A673 (cell line): ENCODE data around the gene PRR9. TPM values are rescaled to one million over a fixed set of nuclear protein-coding genes. Genes with fewer than 3 reads are reported as not detected.

ENCODE experiments used
- BruUV-seq: library from RNA; stranded (reverse); fragments of 400-500 nt; replicated peaks from 2 replicates; lab custom pipeline; 2021; lab: Mats Ljungman, UMichigan
- CTCF ChIA-PET: fragments of 300-600 bp; sonication (Branson Sonifier 250); formaldehyde crosslinking; loops from one replicate; lab custom pipeline; 2022; ENCODE audit warnings: antibody characterized with exemption; lab: Charles Lee
- POLR2A ChIA-PET: fragments of 300-600 bp; sonication (Branson Sonifier 250); formaldehyde crosslinking; loops from one replicate; lab custom pipeline; 2022; ENCODE audit warnings: antibody characterized with exemption; ENCODE audit not compliant: low non-redundant PET; lab: Charles Lee
- DNase-seq: peaks from one replicate; pipeline ENCODE4 v3.0.0-alpha.2; 2015; ENCODE audit warnings: low spot score
- H3K27ac ChIP-seq: fragments of 200-600 bp; sonication (generic); 2 replicates; pipeline ENCODE4 v1.5.1; 2016; ENCODE audit warnings: mixed run types, low read depth, mild to moderate bottlenecking, mixed read lengths, antibody characterized with exemption, low read length; ENCODE audit not compliant: poor library complexity, severe bottlenecking
- H3K27me3 ChIP-seq: fragments of 200-600 bp; sonication (generic); replicated peaks from 2 replicates; pipeline ENCODE4 v1.6.1; 2017; ENCODE audit warnings: mixed run types, low read depth, mild to moderate bottlenecking, mixed read lengths, antibody characterized with exemption, low read length; ENCODE audit not compliant: insufficient read depth, poor library complexity
- H3K36me3 ChIP-seq: fragments of 200-600 bp; sonication (generic); 2 replicates; pipeline ENCODE4 v1.6.1; 2016; ENCODE audit warnings: mixed run types, mild to moderate bottlenecking, mixed read lengths, antibody characterized with exemption, low read length; ENCODE audit not compliant: insufficient read depth, poor library complexity, severe bottlenecking
- H3K4me1 ChIP-seq: fragments of 200-600 bp; sonication (generic); 2 replicates; pipeline ENCODE4 v1.6.1; 2017; ENCODE audit warnings: mixed run types, mild to moderate bottlenecking, mixed read lengths, antibody characterized with exemption, low read length; ENCODE audit not compliant: insufficient read depth, poor library complexity, severe bottlenecking
- H3K4me3 ChIP-seq: fragments of 200-600 bp; sonication (generic); 2 replicates; pipeline ENCODE4 v1.5.1; 2016; ENCODE audit warnings: low read depth, mixed run types, mild to moderate bottlenecking, mixed read lengths, low read length; ENCODE audit not compliant: poor library complexity, severe bottlenecking
- H3K9me3 ChIP-seq: fragments of 200-600 bp; sonication (generic); 2 replicates; pipeline ENCODE4 v1.6.1; 2016; ENCODE audit warnings: mixed run types, low read depth, mild to moderate bottlenecking, mixed read lengths, antibody characterized with exemption, low read length; ENCODE audit not compliant: poor library complexity, severe bottlenecking
- CTCF ChIP-seq: fragments of 300-800, 200-600 bp; sonication (generic); conservative IDR thresholded peaks from 2 replicates; pipeline ENCODE4 v1.5.1; 2017; ENCODE audit warnings: low read depth, mild to moderate bottlenecking, antibody characterized with exemption, low read length, moderate library complexity, mixed read lengths
- EZH2 ChIP-seq: fragments of 200-600 bp; sonication (generic); IDR thresholded peaks from 2 replicates; pipeline ENCODE4 v1.6.1; 2017; ENCODE audit warnings: borderline replicate concordance, low read depth, mild to moderate bottlenecking, mixed read lengths, antibody characterized with exemption, low read length; ENCODE audit not compliant: poor library complexity, severe bottlenecking
- intact Hi-C: fragments of 100-400 bp; cut with micrococcal nuclease; formaldehyde crosslinking; loops from one replicate; pipeline ENCODE4 v1.10.0; 2022; ENCODE audit not compliant: unreplicated experiment
- total RNA-seq: library from RNA; stranded (reverse); gene quantifications from 2 replicates; pipeline ENCODE4 v1.2.3, GENCODE V29; 2021

Gene PRR9
- total RNA-seq, 1 experiment from 2014 or later: not detected

- no peaks in the 10 kb centered on the region for H3K36me3 ChIP-seq
- H3K27ac ChIP-seq: no peak overlapping the region
- BruUV-seq: no TSS peak
- CTCF ChIA-PET: no interaction called here
- no peak for DNase-seq
- no peaks in the 10 kb centered on the region for H3K9me3 ChIP-seq
- peaks cover 34% of the 10 kb centered on the region for H3K27me3 ChIP-seq
- H3K4me1 ChIP-seq: no peaks in the 10 kb centered on the region
- POLR2A ChIA-PET: no interaction called here
- H3K4me3 ChIP-seq: no peak overlapping the region
- intact Hi-C loops: no loop called here
- TF ChIP-seq CTCF: no peak
- TF ChIP-seq EZH2: no peak
These were observed 14.4 kb downstream of the PRR9 start for GRCh38 chr1:153231785-153232184.

GRCh38 chr1:153232553-153232952 is 15.2 kb downstream of the PRR9 start:
- Histone ChIP-seq H3K4me1 (no peaks in the 10 kb centered on the region), H3K27ac (no peak overlapping the region), H3K36me3 (no peaks in the 10 kb centered on the region), H3K27me3 (peaks cover 26% of the 10 kb centered on the region), H3K9me3 (no peaks in the 10 kb centered on the region), H3K4me3 (no peak overlapping the region)
- DNase-seq: no peak
- ChIA-PET POLR2A (no interaction called here), CTCF (no interaction called here)
- TF ChIP-seq CTCF: no peak
- TF ChIP-seq EZH2: no peak
- BruUV-seq: no TSS peak
- intact Hi-C loops: no loop called here

GRCh38 chr1:153233448-153233847 is 16.1 kb downstream of the PRR9 start:
- Histone ChIP-seq H3K27ac (no peak overlapping the region), H3K4me1 (no peaks in the 10 kb centered on the region), H3K36me3 (no peaks in the 10 kb centered on the region), H3K27me3 (peaks cover 17% of the 10 kb centered on the region), H3K9me3 (no peaks in the 10 kb centered on the region), H3K4me3 (no peak overlapping the region)
- TF ChIP-seq EZH2 (no peak), CTCF (no peak)
- intact Hi-C loops: no loop called here
- ChIA-PET POLR2A (no interaction called here), CTCF (no interaction called here)
- no TSS peak for BruUV-seq
- no peak for DNase-seq
